Muscle of leg (tissue), 11 donors: ENCODE data around the gene OGFOD2. TPM values are rescaled to one million over a fixed set of nuclear protein-coding genes. Genes with fewer than 3 reads are reported as not detected.
"Not testable (repeated sequence)": the region's sequence is repeated elsewhere in the genome, so short reads cannot be mapped to it uniquely, and the experiment has no call there.

Experiments used
- DNase-seq: peaks from one replicate; pipeline ENCODE4 v3.0.0; 2013
- H3K27ac ChIP-seq: one replicate; pipeline ENCODE4 v1.5.1; 2013; ENCODE audit warnings: mild to moderate bottlenecking, low read length, control low read depth
- H3K27me3 ChIP-seq: one replicate; pipeline ENCODE4 v1.6.1; 2013; ENCODE audit warnings: low read length; ENCODE audit not compliant: control insufficient read depth, insufficient read depth
- H3K36me3 ChIP-seq: one replicate; pipeline ENCODE4 v1.6.1; 2013; ENCODE audit warnings: low read length; ENCODE audit not compliant: control insufficient read depth, insufficient read depth
- H3K4me1 ChIP-seq: one replicate; pipeline ENCODE4 v1.6.1; 2013; ENCODE audit warnings: low read length; ENCODE audit not compliant: control insufficient read depth, insufficient read depth
- H3K4me3 ChIP-seq: one replicate; pipeline ENCODE4 v1.5.1; 2013; ENCODE audit warnings: low read length, control low read depth
- H3K9me3 ChIP-seq: replicated peaks from 2 replicates; pipeline ENCODE4 v1.6.1; 2013; ENCODE audit warnings: low read depth, low read length; ENCODE audit not compliant: control insufficient read depth
- WGBS: methylation state at CpG from one replicate; pipeline ENCODE4 v1.1.5; 2013; ENCODE audit warnings: missing lambda C conversion rate; ENCODE audit not compliant: insufficient coverage; 5-methylcytosine and 5-hydroxymethylcytosine counted together
- polyA plus RNA-seq, 8 donors: library from polyadenylated mRNA; unstranded; fragments of 120-200 nt; gene quantifications; one replicate each; pipeline versions ENCODE4 v1.2.1 to v1.2.3, GENCODE V29; 2013; ENCODE audit warnings: inconsistent platforms in 1 of 8, low replicate concordance in 1 of 8; ENCODE audit not compliant: insufficient read length in 8 of 8, insufficient read depth in 1 of 8
- total RNA-seq: library from RNA; stranded (reverse); fragments of 120-200 nt; gene quantifications from one replicate; pipeline ENCODE4 v1.2.4, GENCODE V29; 2013

Gene OGFOD2
- total and polyA plus RNA-seq, 9 donors: 5.1 to 13.8 (median 11.4) TPM

DNA sequence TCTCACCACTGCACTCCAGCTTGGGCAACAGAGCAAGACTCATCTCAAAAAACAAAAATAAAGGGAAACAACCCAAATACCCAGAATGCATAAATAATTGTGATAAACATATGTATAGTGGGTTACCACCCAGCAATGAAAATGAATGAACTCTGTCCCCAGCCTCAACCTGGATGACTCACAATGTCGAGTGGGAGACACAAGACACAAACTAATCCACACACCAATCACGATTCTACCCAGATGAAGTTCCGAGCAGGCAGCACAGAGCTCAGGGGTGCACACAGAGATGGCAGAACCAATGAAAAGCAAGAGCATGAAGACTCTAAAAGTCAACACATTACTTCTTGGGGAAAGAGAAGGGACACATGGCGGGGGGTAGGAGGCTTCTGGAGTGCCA lies 35.9 kb upstream of the OGFOD2 start:
- no CpG with 5 or more reads among the region's 4 CpGs for WGBS
- Histone ChIP-seq H3K9me3 (no peaks in the 10 kb centered on the region), H3K27me3 (no peaks in the 10 kb centered on the region), H3K27ac (no peak overlapping the region), H3K4me1 (peaks cover 21% of the 10 kb centered on the region), H3K4me3 (no peak overlapping the region), H3K36me3 (no peaks in the 10 kb centered on the region)
- no peak for DNase-seq

GRCh38 chr12:122941351-122941750 lies 33.7 kb upstream of the OGFOD2 start:
- H3K27me3 ChIP-seq, DNase-seq, H3K27ac ChIP-seq, H3K9me3 ChIP-seq, H3K4me3 ChIP-seq, H3K36me3 ChIP-seq: not testable (repeated sequence)
- WGBS: no CpG with 5 or more reads among the region's 5 CpGs
- peaks cover 24% of the 10 kb centered on the region for H3K4me1 ChIP-seq

DNA sequence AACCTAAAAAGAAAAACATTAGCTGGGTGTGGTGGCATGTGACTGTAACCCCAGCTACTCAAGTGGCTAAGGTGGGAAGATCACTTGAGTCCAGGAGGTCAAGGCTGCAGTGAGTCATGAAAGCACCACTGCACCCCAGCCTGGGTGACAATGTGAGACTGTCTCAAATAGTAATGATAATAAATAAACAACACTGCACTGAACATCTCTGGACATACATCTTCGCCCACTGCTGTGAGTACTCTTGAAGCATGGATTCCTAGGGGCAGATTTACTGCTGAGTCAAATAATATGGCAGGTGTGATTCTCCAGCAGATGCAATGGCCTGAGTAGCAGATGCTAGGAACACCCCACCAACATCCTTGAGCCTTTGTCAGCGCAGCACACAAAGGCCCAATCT lies 32.4 kb upstream of the OGFOD2 start:
- 100% methylated on average over 1 of the region's 2 CpGs for WGBS
- H3K27ac ChIP-seq: peak overlapping the region; percentile 76

GRCh38 chr12:122943196-122943595 lies 31.8 kb upstream of the OGFOD2 start:
- WGBS: 20% methylated on average over 6 of the region's 13 CpGs
- no peaks in the 10 kb centered on the region for H3K9me3 ChIP-seq
- peak; percentile 60 for DNase-seq
- peak overlapping the region; percentile 76 for H3K27ac ChIP-seq
- H3K27me3 ChIP-seq: no peaks in the 10 kb centered on the region
- H3K36me3 ChIP-seq: no peaks in the 10 kb centered on the region
- peaks cover 35% of the 10 kb centered on the region for H3K4me1 ChIP-seq
- no peak overlapping the region for H3K4me3 ChIP-seq

More for the DNA sequence above, 32.4 kb upstream of the OGFOD2 start:
- no peak overlapping the region for H3K4me3 ChIP-seq
- no peaks in the 10 kb centered on the region for H3K36me3 ChIP-seq
- no peaks in the 10 kb centered on the region for H3K27me3 ChIP-seq
- no peak for DNase-seq
- peaks cover 32% of the 10 kb centered on the region for H3K4me1 ChIP-seq
- no peaks in the 10 kb centered on the region for H3K9me3 ChIP-seq

DNA sequence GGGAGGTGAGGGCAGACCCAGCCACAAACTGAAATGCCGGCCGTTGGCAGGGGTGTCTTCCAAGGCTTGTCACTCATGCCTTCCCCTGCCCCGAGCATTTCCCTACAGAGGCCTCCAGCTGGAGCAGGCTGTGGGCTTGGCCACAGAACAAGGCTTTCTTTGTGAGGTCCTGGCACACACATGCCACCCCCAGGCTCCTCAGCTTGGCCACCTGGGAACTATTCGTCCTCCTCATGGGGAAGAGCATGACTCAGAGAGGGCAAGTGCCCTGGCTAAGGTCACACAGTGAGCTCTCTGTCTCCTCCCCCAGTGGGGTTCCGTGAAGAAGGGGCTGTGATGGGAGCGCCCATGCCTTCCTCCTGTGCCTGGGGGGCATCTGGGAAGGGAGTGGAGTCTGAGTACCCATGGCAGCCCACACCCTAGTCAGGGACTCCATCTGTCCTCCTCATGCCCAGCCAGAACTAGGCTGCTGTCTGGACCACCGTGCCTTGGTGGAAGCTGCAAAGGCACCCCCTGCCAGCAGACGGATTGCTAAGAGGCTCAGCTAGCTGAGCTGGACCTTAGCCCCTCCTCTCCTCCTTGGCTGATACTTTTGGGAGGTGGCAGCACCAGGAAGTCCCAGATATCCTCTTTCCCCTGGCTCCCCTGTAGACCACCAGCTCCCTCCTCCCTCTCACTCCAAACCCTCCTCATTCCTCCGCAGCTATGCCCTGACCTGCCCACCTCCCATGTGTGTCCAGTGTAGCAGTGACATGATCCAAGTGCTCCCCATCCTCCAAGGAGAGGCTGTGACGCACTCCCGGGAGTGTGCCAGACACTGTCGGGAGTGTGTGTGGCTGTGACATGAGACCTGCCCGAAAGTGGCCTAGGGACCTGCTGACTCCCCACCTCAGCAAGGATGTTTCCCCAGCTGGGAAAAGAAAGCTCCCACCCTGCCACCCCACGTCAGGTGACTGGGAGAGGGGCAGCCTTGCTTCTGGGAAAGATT lies 30.1 kb upstream of the OGFOD2 start:
- Histone ChIP-seq H3K4me1 (peaks cover 35% of the 10 kb centered on the region), H3K27ac (peak overlapping the region; percentile 20)
- 55% methylated on average over 10 of the region's 14 CpGs for WGBS

DNA sequence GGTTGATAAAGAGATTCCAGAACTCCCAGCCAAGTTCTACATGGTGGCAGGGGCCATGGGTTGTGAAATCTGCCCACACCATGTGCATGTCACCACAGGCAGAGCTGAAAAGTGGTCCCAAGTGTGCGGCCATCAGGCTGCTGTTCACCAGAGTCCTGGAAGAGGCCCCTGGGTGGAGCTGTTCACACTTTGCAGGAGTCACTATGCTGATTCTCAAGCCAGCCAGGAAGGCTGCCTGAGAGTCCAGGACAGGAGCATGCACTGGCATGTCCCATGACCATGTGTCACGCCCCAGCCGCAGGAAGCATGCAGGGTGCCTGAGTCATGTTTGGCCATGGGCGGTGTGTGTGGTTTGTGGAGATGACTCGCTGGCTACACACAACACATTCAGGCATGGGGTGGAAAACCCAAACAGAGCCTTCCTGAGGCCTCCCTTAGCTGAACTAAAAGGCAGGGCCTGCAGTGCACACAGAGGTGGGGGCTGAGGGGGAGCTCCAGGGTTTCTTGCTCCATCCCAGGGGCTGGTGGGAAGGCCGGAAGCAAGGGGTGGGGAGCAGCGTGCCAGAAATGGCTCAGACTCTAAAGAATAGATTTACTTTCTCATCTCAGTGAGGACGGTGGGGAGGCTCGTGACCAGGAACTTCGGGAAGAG lies 28.2 kb upstream of the OGFOD2 start:
- Histone ChIP-seq H3K27me3 (no peaks in the 10 kb centered on the region), H3K36me3 (no peaks in the 10 kb centered on the region), H3K4me1 (peaks cover 35% of the 10 kb centered on the region), H3K4me3 (no peak overlapping the region), H3K27ac (no peak overlapping the region), H3K9me3 (no peaks in the 10 kb centered on the region)
- DNase-seq: peak; percentile 48
- WGBS: 54% methylated on average over 3 of the region's 10 CpGs

More for the DNA sequence above, 30.1 kb upstream of the OGFOD2 start:
- H3K4me3 ChIP-seq: no peak overlapping the region
- no peaks in the 10 kb centered on the region for H3K27me3 ChIP-seq
- DNase-seq: peak; percentile 59
- no peaks in the 10 kb centered on the region for H3K36me3 ChIP-seq
- no peaks in the 10 kb centered on the region for H3K9me3 ChIP-seq

DNA sequence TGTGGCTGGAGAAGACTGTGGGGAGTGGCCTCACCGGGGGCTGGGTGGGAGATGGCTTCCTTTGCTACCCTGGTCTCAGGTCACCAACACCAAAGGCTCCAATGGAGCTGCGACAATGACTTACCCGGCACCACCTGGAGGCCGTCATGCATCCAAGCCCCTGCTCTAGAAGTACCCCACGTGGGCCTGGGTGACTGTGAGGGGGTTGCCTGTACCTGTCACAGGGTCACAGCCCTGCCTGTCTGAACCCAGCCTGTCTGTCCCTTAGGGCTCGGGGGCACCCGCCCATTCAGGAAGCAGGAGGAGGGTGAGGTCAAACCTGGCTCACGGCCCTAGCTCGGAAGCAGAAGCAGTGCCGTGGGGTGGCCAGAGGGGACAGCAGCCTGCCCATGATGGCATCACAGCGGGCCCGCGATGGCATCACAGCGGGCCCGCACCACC lies 27.7 kb upstream of the OGFOD2 start:
- Histone ChIP-seq H3K4me1 (peaks cover 35% of the 10 kb centered on the region), H3K27me3 (no peaks in the 10 kb centered on the region), H3K27ac (no peak overlapping the region), H3K4me3 (no peak overlapping the region), H3K9me3 (no peaks in the 10 kb centered on the region), H3K36me3 (no peaks in the 10 kb centered on the region)
- no peak for DNase-seq
- WGBS: 63% methylated on average over 7 of the region's 15 CpGs

DNA sequence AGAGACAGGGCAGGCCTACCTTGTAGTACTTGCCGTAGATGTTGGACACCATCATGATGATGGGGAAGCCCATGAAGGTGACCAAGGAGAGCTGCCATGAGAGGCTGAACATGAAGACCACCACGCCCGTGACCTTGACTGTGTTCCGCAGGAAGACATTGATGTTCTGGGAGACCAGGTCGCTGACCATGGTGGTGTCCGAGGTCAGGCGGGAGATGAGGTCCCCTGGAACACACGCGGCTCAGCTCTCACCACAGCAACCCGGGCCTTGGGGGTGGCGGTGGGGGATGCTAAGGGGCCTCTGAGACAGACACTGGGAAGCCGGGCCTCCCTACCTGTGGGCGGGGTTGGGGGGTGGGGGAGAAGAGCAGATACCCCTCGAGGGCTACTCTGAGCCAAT lies 26.4 kb upstream of the OGFOD2 start:
- Histone ChIP-seq H3K36me3 (no peaks in the 10 kb centered on the region), H3K4me1 (peaks cover 26% of the 10 kb centered on the region), H3K27ac (no peak overlapping the region), H3K27me3 (no peaks in the 10 kb centered on the region), H3K9me3 (no peaks in the 10 kb centered on the region), H3K4me3 (no peak overlapping the region)
- WGBS: 89% methylated on average over 12 of the region's 14 CpGs
- no peak for DNase-seq

GRCh38 chr12:122949405-122949804 lies 25.6 kb upstream of the OGFOD2 start:
- H3K4me3 ChIP-seq: no peak overlapping the region
- H3K27me3 ChIP-seq: no peaks in the 10 kb centered on the region
- no peaks in the 10 kb centered on the region for H3K36me3 ChIP-seq
- no peak overlapping the region for H3K27ac ChIP-seq
- DNase-seq: no peak
- 82% methylated on average over 7 of the region's 8 CpGs for WGBS
- H3K9me3 ChIP-seq: no peaks in the 10 kb centered on the region
- H3K4me1 ChIP-seq: peaks cover 21% of the 10 kb centered on the region
